ENCODE measurements around the gene ATG16L2. TPM values are rescaled to one million over a fixed set of nuclear protein-coding genes. Genes with fewer than 3 reads are reported as not detected.

ATG16L2 gene
- total RNA-seq, 1 experiment from 2014 or later, result 17.3 TPM

- Histone ChIP-seq H3K23me2 (ENCODE audit: insufficient read length, low read depth, low read length, poor library complexity, severe bottlenecking) (peaks cover 7% of the 10 kb centered on the region), H4K91ac (ENCODE audit: insufficient read length, low read depth, low read length) (no peak overlapping the region), H2BK12ac (ENCODE audit: insufficient read length, low read depth, low read length) (no peak overlapping the region), H3K79me1 (ENCODE audit: insufficient read depth, low read depth, low read length, poor library complexity, severe bottlenecking) (no peaks in the 10 kb centered on the region), H3K4me1 (ENCODE audit: insufficient read depth, low read length) (peaks cover 4% of the 10 kb centered on the region; the same call in 1 of the 2 replicates), H4K20me1 (ENCODE audit: control insufficient read depth, insufficient read depth, insufficient read length) (no peaks in the 10 kb centered on the region), H4K5ac (ENCODE audit: insufficient read length, low read depth, low read length) (no peak overlapping the region), H3K4me2 (ENCODE audit: insufficient read depth, insufficient read length, low read length) (peak overlapping the region; percentile 93), H3K23ac (ENCODE audit: insufficient read length, low read depth, low read length) (no peak overlapping the region), H3T11ph (ENCODE audit: low read length) (no peak overlapping the region), H2BK5ac (ENCODE audit: insufficient read length, low read length) (no peak overlapping the region), H3K9ac (ENCODE audit: extremely low read depth, insufficient read length, low read length) (no peak overlapping the region), H3K79me2 (ENCODE audit: insufficient read depth, low read length) (no peaks in the 10 kb centered on the region), H3K27ac (ENCODE audit: insufficient read length, low read depth, low read length) (no peak overlapping the region), H3K9me3 (ENCODE audit: control insufficient read depth, low read depth, low read length) (no peaks in the 10 kb centered on the region), H2BK15ac (ENCODE audit: low read depth, low read length) (no peak overlapping the region), H3K4ac (ENCODE audit: low read depth, low read length) (no peak overlapping the region), H2BK120ac (ENCODE audit: low read depth, low read length, poor library complexity, severe bottlenecking) (no peak overlapping the region), H3K14ac (ENCODE audit: insufficient read depth, low read length) (no peak overlapping the region; the same call in 1 of the 2 replicates), H2AFZ (ENCODE audit: low read length) (no peak overlapping the region), H4K8ac (replicated peaks; ENCODE audit: insufficient read length, low read depth, low read length) (no peak overlapping the region), H3K18ac (ENCODE audit: insufficient read length, low read depth, low read length) (no peak overlapping the region), H3K56ac (ENCODE audit: insufficient read length, low read depth, low read length) (no peak overlapping the region), H2AK5ac (ENCODE audit: insufficient read length, low read length) (no peak overlapping the region), H2BK20ac (ENCODE audit: low read depth, low read length, poor library complexity, severe bottlenecking) (no peak overlapping the region), H3K27me3 (ENCODE audit: insufficient read depth, low read length) (no peaks in the 10 kb centered on the region)
- no peaks in the 10 kb centered on the region for H3K9me3 Mint-ChIP-seq
- peaks cover 30% of the 10 kb centered on the region for H3K27me3 Mint-ChIP-seq (ENCODE audit: low read depth)
- WGBS (ENCODE audit: extremely low coverage, insufficient read length, low lambda C conversion rate), result no CpG with 5 or more reads among the region's 14 CpGs
- peaks cover 29 to 39% of the 10 kb centered on the region in 2 experiments for H3K4me1 Mint-ChIP-seq
- no peak overlapping the region for H3K27ac Mint-ChIP-seq
- peak overlapping the region; percentile 67 to 88 for H3K4me3 Mint-ChIP-seq
- DNase-seq, result peak; percentile 62
- no peaks in the 10 kb centered on the region for H3K36me3 Mint-ChIP-seq (ENCODE audit: insufficient read depth in 1 of 3, low read depth in 3 of 3)
- no peak for TF ChIP-seq CTCF (conservative IDR thresholded peaks at IDR 0.05)
Measured at GRCh38 chr11:72782081-72782920, 31.9 kb upstream of the ATG16L2 start.
